Stimulated activated CD4-positive, alpha-beta T cell treated with anti-CD3 and anti-CD28 coated beads, Interleukin-1b, Interleukin-23, amount 100 ng/mL, for 48 hours (primary cell): ENCODE results near the gene HDAC7.
"Not testable (repeated sequence)": the region's sequence is repeated elsewhere in the genome, so short reads cannot be mapped to it uniquely, and the experiment has no call there.

Experiments
- DNase-seq: peaks from one replicate; pipeline ENCODE4 v3.0.0-alpha.2; 2020

The HDAC7 gene

DNA sequence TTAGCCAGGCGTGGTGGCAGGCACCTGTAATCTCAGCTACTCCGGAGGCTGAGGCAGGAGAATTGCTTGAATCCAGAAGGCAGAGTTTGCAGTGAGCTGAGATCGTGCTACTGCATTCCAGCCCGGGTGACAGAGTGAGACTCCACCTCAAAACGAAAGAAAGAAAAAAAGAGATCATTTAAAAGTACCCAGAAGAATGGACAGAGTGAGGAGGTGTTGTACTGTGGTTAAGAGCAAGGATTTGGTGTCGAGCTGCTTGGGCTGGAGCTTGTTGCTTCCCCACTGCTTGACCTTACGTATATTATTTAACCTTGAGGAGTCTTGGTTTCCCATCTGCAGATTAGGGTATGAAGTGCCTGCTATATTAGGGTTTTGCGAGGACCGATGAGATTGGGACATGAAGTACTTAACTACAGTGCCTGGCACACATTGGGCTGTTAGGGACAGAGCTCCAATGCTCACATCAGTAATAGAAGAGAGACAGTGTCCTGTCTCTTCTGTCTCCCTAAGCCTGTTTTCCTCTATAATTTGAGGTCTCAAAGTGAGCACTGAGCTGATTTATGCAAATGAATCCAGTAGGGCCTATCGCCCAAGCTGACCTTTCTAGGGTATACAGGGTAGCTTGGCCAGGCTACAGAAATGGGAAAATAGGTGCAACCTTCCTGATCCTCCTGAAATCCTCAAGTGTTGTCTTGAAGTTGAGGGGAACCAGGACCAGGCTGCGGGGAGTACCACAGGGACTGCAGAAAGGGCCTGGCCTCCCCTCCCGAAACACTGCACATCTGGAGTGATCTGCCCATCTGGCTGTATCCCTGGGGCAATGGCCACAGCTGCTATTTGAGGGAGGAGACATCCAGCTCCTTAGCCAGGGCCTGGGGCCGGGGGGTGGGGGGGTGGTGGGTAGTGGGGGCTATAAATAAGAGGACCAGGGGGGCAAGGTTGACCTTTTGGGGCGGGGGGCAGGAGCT lies 8.6 kb upstream of the HDAC7 start:
- no peak for DNase-seq

DNA sequence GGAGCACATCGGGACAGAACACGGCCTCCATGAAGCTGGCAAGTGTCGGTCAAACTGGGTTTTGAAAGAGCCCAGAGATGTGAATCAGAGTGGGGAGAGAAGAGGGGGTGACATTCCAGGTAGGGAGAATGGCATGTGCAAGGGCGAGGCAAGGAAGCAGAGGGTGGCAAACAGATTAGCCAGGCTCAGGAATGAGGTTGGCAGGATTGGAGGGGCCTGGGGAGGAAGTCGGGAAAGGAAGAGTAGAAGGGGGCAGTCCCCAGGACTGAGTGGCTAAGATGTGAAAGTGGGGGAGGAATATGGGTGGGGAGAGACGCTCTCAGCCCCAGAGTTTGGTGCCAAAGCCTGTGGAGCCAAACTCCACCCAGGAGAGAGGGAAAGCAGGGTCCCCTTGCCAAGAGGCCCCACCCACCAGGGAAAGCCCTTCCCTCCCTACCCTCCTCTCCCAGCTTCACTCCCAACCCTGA lies 5.5 kb upstream of the HDAC7 start:
- DNase-seq = no peak

- DNase-seq = no peak
These were observed 4.9 kb upstream of the HDAC7 start for GRCh38 chr12:47824635-47825034.

DNA sequence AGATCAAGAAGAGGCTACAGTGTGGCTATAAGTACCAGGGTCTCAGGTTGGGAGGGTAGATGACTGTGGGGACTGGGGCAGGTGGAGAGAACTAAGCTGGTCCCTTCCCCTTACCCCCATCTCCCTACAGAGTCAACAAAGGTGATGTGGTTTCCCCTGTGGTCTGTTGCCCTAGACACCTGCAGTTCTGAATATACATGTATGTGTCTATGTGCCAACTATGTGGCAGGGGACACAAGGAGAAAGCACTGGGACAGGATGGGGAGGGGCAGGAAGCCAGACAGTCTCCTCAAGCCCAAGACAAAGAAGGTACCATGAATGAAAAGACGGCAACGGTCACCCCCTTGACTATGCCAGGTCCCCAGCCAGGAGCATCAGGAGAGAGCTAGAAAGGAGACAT lies 4.5 kb upstream of the HDAC7 start:
- DNase-seq = no peak

- DNase-seq = no peak
These were observed 3.9 kb upstream of the HDAC7 start for GRCh38 chr12:47823422-47824086.

- DNase-seq = no peak
These were observed 3.2 kb upstream of the HDAC7 start for GRCh38 chr12:47822863-47823262.

DNA sequence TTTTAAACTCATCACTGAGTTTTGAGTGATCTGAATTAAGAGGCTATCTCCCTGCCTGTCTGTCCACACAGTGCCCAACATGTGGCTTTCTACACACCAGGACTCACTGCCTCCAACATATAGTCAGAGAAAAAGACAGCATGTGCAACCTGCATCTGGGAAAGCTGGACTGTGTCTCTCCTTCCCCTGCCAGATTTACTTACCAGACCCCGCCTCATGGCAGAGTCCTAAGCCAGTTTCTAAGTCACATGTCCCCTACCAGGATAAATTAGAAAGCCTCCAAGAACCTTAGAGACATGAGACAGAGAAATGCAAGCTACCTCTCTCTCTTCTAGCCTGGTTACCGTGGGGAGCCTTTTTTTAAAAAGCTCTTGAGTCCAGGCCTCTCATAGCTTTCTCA lies 2.7 kb upstream of the HDAC7 start:
- no peak for DNase-seq

DNA sequence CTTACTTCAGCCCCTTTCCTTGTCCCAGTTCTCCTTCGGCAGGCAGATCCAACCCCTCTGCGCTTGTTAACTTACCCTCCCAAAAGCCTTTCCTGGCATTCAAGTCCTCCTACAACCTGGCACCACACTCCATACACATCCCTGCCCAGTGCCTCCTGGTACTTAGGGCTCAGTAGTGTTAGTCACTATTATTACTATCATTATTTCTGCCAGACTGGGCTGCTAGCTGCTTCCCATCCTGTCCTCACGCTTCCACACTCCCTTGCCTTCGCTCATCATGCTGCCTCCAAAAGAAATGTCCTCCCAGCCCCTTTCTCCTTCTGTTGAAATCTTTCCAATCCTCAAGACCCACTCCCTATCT lies 1.6 kb upstream of the HDAC7 start:
- DNase-seq = no peak

GRCh38 chr12:47820631-47821345 lies 1.1 kb upstream of the HDAC7 start:
- no peak for DNase-seq

- DNase-seq = peak; percentile 49
These were observed 386 bp downstream of the HDAC7 start for GRCh38 chr12:47819138-47819895.

GRCh38 chr12:47818467-47819137 lies 1.1 kb downstream of the HDAC7 start:
- DNase-seq = peak; percentile 52

GRCh38 chr12:47818007-47818376 lies 1.7 kb downstream of the HDAC7 start:
- no peak for DNase-seq

GRCh38 chr12:47817272-47818006 lies 2.3 kb downstream of the HDAC7 start:
- DNase-seq = no peak

DNA sequence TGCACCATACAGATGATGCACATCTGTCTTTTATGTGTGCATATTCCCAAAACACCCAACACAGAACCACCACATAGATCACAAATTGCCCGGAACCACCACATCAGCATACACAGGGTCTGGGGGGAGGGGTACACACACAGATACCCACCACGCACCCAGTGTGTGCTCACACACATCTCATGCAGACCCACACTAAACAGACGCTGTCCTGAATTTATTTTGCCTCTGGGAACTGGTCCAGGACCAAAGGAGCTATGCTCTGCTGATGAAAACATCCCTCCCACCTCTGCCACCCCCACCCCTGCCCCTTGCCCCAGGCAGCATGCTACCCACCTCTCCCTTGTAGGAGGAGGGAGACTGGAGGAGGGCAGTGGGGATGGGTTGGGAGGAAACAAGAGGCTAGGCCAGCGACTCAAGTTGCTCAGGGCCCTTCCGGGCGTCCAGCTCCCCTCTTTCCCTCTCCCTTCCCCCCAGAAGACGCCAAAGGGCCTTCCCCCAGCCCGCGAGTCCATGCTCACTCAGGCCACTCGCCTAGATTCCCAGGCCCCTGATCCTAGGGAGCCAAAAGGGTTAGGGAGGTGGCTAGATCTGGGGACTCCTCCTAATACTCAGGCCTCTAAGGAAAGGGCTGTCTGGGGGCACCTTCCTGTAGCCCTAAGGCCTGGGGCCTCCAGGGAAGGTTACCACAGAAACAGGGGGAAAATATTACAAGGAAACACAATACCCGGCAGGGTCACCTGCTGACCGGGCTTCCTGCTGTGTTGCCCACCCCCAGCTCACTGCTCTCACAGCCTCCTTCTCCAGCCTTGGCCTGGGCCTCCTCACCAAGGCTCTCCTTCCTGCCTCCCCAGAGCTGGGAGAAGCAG lies 3.1 kb downstream of the HDAC7 start:
- no peak for DNase-seq

DNA sequence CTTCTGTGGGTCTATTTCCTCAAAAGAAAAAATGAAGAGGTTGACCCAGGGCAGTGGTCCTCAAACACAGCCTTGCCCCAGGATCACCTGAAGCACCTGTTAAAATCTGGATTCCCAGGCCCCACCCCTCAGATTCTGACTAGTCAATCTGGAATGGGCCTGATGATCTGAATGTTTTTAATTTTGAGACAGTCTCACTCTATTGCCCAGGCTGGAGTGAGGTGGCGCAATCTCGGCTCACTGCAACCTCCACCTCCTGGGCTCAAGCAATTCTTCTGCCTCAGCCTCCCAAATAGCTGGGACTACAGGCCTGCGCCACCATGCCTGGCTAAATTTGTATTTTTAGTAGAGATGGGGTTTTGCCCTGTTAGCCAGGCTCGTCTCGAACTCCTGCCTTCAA lies 4.3 kb downstream of the HDAC7 start:
- DNase-seq = not testable (repeated sequence)

- peak; percentile 51 for DNase-seq
These were observed 5.0 kb downstream of the HDAC7 start for GRCh38 chr12:47814539-47815170.

GRCh38 chr12:47813511-47814196 lies 6.0 kb downstream of the HDAC7 start:
- DNase-seq = no peak

DNA sequence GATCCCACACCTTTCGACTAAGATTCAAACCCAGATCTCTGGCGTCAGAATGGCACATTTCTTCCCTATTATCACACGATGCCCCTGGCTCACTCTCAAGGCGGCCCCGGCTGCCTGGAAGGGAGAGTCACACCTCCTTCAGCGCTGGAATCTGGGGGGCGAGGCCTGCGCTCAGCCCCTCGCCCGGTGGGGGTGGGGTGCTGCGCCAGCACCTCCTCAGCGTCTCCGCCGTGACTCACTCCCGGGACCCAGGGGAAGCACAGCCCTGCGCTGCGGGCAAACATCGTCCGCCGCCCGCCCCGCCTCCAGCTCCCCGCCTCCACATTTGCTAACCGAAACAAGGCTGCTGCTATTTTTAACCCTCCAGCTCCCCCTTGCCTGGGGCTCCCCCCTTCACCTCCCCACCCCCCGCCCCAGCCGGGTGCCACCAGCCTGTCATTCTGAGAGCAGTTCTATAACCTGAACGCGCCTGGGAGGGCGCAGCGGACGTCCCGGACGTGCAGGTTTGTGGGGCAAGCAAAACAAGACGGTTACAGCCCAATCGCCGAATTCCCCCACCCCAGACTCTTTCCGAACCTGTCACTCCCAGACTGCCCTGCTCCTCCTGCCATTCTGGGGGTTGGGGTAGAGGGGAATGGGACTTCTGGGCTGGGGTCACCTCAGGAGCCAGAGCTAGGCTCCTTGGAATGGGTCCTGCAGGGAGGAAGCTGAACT lies 6.7 kb downstream of the HDAC7 start:
- peak; percentile 95 for DNase-seq
